Measurements from ENCODE around the gene BDNF.

DNA sequence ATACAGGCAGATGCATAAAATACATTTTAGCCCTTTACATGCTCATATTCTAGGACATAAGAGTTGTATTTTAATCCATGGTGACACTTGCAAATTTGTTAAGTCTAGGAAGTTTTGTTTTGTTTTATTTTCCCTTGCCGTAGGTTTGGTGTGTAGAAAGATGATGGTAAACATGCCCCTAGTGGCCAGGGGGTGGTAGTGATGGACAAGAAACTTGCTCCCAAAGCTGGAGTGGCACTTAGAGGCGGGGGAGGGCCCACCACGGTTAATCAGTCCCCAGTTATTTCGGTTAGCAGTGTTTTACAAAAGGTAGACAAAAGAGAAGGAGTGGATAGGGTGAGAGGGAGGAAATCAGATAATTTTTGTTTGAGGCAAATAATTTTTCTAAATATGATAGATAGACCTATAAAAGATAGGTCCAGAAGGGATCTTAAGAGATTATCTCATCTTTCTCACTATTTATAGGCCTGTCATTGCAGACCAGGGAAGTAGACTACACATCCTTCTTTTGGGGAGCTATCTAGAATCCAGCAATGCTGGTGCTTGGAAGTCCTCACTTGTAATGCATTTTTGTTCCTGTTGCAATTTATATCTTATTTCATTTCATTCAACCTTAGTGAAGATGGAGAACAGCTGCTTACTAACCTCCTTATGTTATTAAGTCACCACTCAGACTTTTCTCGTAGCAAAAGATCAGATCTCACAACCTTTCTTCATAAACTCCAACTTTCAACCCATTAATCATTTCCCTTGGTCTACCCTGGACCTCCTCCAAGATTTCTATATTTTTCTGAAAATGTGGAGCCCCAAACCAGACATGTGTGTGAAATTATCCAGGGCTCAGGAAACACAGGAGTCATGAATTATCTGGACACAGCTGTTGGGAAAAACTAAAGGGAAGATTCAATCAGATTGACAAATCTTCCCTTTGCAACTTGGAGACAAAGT, 5.9 kb upstream of the BDNF start:
- TF ChIP-seq, protein P1, sequence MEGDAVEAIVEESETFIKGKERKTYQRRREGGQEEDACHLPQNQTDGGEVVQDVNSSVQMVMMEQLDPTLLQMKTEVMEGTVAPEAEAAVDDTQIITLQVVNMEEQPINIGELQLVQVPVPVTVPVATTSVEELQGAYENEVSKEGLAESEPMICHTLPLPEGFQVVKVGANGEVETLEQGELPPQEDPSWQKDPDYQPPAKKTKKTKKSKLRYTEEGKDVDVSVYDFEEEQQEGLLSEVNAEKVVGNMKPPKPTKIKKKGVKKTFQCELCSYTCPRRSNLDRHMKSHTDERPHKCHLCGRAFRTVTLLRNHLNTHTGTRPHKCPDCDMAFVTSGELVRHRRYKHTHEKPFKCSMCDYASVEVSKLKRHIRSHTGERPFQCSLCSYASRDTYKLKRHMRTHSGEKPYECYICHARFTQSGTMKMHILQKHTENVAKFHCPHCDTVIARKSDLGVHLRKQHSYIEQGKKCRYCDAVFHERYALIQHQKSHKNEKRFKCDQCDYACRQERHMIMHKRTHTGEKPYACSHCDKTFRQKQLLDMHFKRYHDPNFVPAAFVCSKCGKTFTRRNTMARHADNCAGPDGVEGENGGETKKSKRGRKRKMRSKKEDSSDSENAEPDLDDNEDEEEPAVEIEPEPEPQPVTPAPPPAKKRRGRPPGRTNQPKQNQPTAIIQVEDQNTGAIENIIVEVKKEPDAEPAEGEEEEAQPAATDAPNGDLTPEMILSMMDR (conservative IDR thresholded peaks at IDR 0.05; ENCODE audit: low read length): peak; percentile 85
- no peak for TF ChIP-seq EZH2phosphoT487 (IDR thresholded peaks at IDR 0.05; ENCODE audit: borderline replicate concordance, low read depth, low read length)

All from OCI-LY7 (cell line).